LNCaP clone FGC (cell line): ENCODE data around the gene CACNA1B.

ENCODE experiments used
- DNase-seq: peaks from one replicate; pipeline ENCODE4 v3.0.0-alpha.2; 2011; ENCODE audit warnings: low read depth
- H3K4me3 ChIP-seq: 2 replicates; pipeline ENCODE4 v1.5.1; 2011; ENCODE audit warnings: mild to moderate bottlenecking, low read depth, low read length, control low read depth
- CTCF ChIP-seq: IDR thresholded peaks from 2 replicates; pipeline ENCODE4 v1.5.1; 2012; ENCODE audit warnings: mild to moderate bottlenecking; ENCODE audit not compliant: control insufficient read depth, insufficient read depth; ENCODE audit errors: extremely low read depth

The CACNA1B gene

DNA sequence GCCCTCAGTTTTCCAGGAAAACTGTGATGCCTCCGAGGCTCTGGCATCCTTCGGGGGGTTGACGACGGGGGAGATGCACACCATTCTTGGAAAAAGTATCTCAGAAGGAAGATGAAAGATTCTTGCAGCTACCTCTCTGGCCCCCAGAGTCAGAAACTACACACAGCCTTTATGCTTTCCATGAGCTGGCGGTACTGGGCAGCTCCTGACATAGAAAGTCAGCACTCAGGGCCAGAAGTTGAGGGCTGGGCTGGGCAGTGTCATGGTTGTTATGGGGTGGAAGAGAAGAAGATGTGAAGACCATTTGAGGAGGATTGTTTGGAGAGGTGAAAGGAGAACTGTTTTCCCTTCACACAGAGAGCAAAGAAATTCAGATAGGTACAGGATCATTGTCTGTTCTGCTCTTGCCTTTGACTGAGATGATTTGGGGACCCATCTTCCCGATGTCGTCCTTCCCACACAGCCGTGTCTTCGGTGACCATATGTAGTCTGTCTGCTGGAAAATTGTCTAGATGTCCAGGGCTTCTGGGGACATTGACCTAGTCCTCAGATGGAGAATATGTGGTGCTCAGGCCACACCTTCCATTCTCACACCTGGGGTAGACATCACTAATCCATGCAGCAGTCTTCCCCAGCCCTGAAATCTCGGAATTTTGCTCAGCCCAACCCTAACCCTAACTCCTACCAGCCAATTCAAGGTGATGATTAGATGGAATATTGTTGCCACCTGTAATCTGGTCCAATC is 237.1 kb downstream of the CACNA1B start:
- H3K4me3 ChIP-seq, result no peak overlapping the region
- DNase-seq, result no peak
- TF ChIP-seq CTCF, result no peak

DNA sequence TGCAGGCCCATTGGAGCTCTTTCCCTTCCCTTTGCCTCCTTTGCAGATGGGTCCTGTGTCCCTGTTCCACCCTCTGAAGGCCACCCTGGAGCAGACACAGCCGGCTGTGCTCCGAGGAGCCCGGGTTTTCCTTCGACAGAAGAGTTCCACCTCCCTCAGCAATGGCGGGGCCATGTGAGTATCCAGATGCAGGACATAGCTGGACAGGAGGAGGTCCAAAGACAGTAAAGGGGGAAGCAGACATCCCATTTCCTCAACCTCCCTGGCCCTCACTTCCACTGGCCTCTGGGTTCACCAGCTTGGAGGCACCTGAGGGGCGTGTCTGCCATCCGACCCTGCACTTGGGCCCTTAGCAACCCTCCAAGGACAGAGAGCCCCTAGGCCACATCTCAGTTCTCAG is 237.9 kb downstream of the CACNA1B start:
- no peak for TF ChIP-seq CTCF
- no peak for DNase-seq
- H3K4me3 ChIP-seq, result no peak overlapping the region

DNA sequence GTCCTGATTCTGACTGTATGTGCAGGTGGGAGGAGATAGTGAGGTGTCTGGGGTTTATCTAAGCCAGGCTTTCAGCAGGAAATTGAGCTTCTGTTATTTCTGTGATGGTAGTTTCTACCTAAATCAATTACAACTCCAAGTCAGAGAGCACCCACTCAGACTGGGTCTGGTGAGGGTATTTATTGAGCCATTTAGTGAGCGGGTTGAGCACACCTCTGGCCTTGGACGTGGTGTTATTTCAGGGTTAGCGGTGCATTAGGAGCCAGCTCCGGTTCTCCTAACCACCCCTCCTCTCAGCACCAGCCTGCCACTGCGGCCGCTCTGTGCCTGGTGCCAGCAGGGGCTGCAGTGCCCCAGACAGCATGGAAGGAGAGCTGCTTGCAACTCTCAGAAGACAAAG is 238.9 kb downstream of the CACNA1B start:
- DNase-seq, result no peak
- H3K4me3 ChIP-seq, result no peak overlapping the region
- no peak for TF ChIP-seq CTCF

DNA sequence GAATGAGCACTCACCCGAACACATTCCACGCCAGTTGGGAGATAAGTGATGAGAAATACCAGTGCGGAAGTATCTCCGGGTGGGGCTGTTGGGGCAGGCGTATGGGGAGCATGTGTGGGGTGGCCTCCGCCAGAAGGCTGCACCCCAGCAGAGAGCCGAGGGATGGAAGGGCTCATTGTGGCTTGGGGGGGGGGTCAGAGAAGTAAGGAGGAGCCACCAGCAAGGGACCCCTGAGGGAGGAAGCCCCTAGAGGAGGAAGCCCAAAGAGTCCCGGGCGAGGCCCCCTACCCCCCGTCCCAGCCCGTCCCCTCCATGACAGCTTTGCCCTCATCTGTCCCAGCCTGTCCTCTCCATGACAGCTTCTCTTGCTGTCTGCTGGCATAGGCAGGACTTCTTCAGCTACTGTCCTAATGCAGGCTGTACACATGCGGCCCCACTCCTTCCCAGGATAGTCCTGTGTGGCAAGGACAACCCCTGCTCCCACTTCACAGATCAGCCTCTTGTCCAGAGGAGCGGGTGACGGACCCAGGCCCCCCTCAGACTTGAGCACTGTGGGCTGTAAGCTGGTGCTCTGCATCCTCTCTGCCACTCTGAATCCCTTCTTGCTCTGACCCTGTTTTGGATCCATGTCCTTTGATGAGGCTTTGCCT is 239.6 kb downstream of the CACNA1B start:
- no peak for TF ChIP-seq CTCF
- DNase-seq, result no peak

DNA sequence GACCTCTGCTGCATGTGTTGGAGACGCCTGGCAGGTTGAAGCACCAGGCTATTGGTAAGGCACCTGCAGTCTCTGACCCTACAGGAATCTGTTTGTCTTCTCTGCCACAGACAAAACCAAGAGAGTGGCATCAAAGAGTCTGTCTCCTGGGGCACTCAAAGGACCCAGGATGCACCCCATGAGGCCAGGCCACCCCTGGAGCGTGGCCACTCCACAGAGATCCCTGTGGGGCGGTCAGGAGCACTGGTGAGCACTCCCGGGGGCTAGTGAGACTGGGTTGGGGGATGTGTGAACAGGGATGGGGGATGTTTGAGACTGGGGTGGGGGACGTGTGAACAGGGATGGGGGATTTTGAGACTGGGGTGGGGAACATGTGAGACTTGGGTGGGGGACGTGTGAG is 240.3 kb downstream of the CACNA1B start:
- TF ChIP-seq CTCF, result no peak
- H3K4me3 ChIP-seq, result no peak overlapping the region
- DNase-seq, result no peak

More for the DNA sequence above, 239.6 kb downstream of the CACNA1B start:
- H3K4me3 ChIP-seq, result no peak overlapping the region

DNA sequence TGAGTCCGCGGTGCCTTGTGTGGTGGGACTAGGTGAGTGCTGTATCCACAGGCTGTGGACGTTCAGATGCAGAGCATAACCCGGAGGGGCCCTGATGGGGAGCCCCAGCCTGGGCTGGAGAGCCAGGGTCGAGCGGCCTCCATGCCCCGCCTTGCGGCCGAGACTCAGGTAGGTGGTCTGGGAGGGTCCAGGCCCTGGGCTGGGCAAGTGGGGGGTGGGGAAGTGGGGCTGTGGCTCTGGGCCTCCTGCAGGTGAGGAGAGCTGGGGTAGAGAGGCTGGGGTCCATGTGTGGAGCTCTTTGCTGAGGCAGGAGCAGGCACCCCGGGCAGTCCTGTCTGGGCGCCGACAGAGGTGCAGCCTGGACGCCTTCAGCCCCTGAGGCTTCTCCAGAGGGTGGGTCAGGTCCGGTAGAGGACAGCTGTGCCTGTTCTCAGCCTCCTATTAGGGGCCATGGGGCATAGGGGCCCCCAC is 241.1 kb downstream of the CACNA1B start:
- no peak for TF ChIP-seq CTCF
- no peak for DNase-seq
- no peak overlapping the region for H3K4me3 ChIP-seq
